Lower leg skin (tissue), 3 donors: ENCODE measurements around the gene TMCC3.

Experiments used
- CTCF ChIP-seq, 3 donors: fragments of 450-650 bp; IDR thresholded peaks; one replicate each; pipeline ENCODE4 v1.5.1; 2016; ENCODE audit warnings: antibody characterized with exemption in 3 of 3, mild to moderate bottlenecking in 3 of 3, moderate library complexity in 2 of 3
- POLR2A ChIP-seq, 2 donors: fragments of 450-650 bp; IDR thresholded peaks; one replicate each; pipeline ENCODE4 v1.6.1; 2016 to 2017; ENCODE audit warnings: antibody characterized with exemption in 2 of 2, mild to moderate bottlenecking in 1 of 2, moderate library complexity in 1 of 2

DNA sequence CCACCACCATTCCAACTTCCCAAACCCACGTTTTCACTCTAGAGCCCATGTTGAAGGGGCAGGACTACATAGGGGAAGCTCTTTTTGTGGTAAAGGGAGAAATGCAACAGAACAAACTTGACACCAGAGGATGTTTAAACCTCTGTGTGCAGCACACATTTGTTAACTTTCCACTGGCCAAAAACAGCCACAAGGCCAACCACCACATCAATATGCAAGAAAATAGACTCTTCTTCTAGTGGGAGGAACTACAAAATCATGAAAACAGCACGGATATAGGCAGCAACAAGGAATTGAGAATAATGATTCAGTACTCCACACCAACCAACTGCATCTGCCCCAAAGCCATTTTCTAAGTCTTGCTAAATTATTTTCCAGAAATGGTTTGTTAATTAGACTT, 124.4 kb downstream of the TMCC3 start:
- no peak for TF ChIP-seq CTCF (IDR thresholded peaks at IDR 0.05)
- no peak for TF ChIP-seq POLR2A (IDR thresholded peaks at IDR 0.05)
